K562 (cell line): ENCODE results near the gene CNOT6. TPM values are rescaled to one million over a fixed set of nuclear protein-coding genes. Genes with fewer than 3 reads are reported as not detected.

Experiments
- BCL6 ChIP-seq: fragments of 250-450 bp; sonication (Bioruptor Pico); IDR thresholded peaks from 2 replicates; pipeline ENCODE4 v1.4.0; 2020
- BRD4 ChIP-seq: fragments of 200-600 bp; sonication (generic); IDR thresholded peaks from 2 replicates; pipeline ENCODE4 v1.6.1; 2017; ENCODE audit warnings: inconsistent platforms
- CBX2 ChIP-seq: fragments of 200-600 bp; sonication (generic); IDR thresholded peaks from one replicate; pipeline ENCODE4 v1.6.1; 2012; ENCODE audit warnings: mild to moderate bottlenecking, low read length, inconsistent platforms; ENCODE audit not compliant: insufficient read depth, poor library complexity, severe bottlenecking
- CEBPZ ChIP-seq: fragments of 150-350 bp; IDR thresholded peaks from 2 replicates; pipeline ENCODE4 v1.6.1; 2014; ENCODE audit warnings: low read depth, mild to moderate bottlenecking, low read length, borderline replicate concordance
- DPF2 ChIP-seq: fragments of 450-650 bp; IDR thresholded peaks from 2 replicates; pipeline ENCODE4 v1.6.1; 2016
- HMG20A ChIP-seq: fragments of 450-650 bp; formaldehyde crosslinking; conservative IDR thresholded peaks from 2 replicates; pipeline ENCODE4 v1.4.0; 2020; ENCODE audit warnings: mild to moderate bottlenecking, mixed read lengths
- KDM1A ChIP-seq, 2 experiments: fragments of 450-650 bp; IDR thresholded peaks; 2 replicates each; pipeline ENCODE4 v1.6.1; 2016; ENCODE audit warnings: mild to moderate bottlenecking in 2 of 2
- KLF16 ChIP-seq: IDR thresholded peaks from 2 replicates; pipeline ENCODE4 v1.6.1; 2016; ENCODE audit warnings: antibody characterized with exemption
- NFYB ChIP-seq: IDR thresholded peaks from 2 replicates; pipeline ENCODE4 v1.6.1; 2011; ENCODE audit warnings: mild to moderate bottlenecking, moderate library complexity; ENCODE audit not compliant: insufficient read length; ENCODE audit errors: extremely low read depth
- OTX1 ChIP-seq: fragments of 450-650 bp; formaldehyde crosslinking; IDR thresholded peaks from 2 replicates; pipeline ENCODE4 v1.4.0; 2022; ENCODE audit warnings: mild to moderate bottlenecking
- POLR2AphosphoS2 ChIP-seq: IDR thresholded peaks from 2 replicates; pipeline ENCODE4 v1.6.1; 2012; ENCODE audit warnings: low read length, improper control_type of control experiment
- PURB ChIP-seq: sonication (generic); formaldehyde crosslinking; IDR thresholded peaks from 2 replicates; pipeline ENCODE4 v1.9.0; 2021; ENCODE audit warnings: low read depth, mild to moderate bottlenecking, missing genetic modification reagents
- RBM14 ChIP-seq: fragments of 200-400 bp; formaldehyde crosslinking; IDR thresholded peaks from 2 replicates; pipeline ENCODE4 v1.6.1; 2018; ENCODE audit warnings: low read depth, mild to moderate bottlenecking, low read length, moderate library complexity, borderline replicate concordance; ENCODE audit not compliant: insufficient read depth
- SAFB ChIP-seq: fragments of 200-400 bp; formaldehyde crosslinking; IDR thresholded peaks from 2 replicates; pipeline ENCODE4 v1.6.1; 2017; ENCODE audit warnings: low read depth, low read length, borderline replicate concordance
- SMARCE1 ChIP-seq: fragments of 450-650 bp; IDR thresholded peaks from 2 replicates; pipeline ENCODE4 v1.7.1; 2016; ENCODE audit warnings: mild to moderate bottlenecking
- TEAD1 ChIP-seq, 2 experiments: fragments of 450-650 bp in 1 of 2; sonication (generic) in 1 of 2; formaldehyde crosslinking; IDR thresholded peaks; 2 replicates each; pipeline versions ENCODE4 v1.4.0 to v1.8.0; 2020 to 2022; ENCODE audit warnings: mild to moderate bottlenecking in 2 of 2, missing genetic modification reagents in 1 of 2
- ZBTB12 ChIP-seq: fragments of 250-450 bp; sonication (Bioruptor Pico); IDR thresholded peaks from 2 replicates; pipeline ENCODE4 v1.4.0; 2020
- ZBTB26 ChIP-seq: fragments of 450-650 bp; formaldehyde crosslinking; IDR thresholded peaks from 2 replicates; pipeline ENCODE4 v1.4.0; 2022; ENCODE audit warnings: missing genetic modification characterization
- ZBTB7A ChIP-seq: IDR thresholded peaks from 2 replicates; pipeline ENCODE4 v1.6.1; 2011; ENCODE audit warnings: low read depth, mild to moderate bottlenecking, low read length, moderate library complexity, borderline replicate concordance; ENCODE audit not compliant: control insufficient read depth
- ZMIZ1 ChIP-seq, 2 experiments: fragments of 150-350 bp in 1 of 2; IDR thresholded peaks; 2 replicates each; pipeline ENCODE4 v1.6.1; 2012 to 2016; ENCODE audit warnings: low read depth in 2 of 2, low read length in 2 of 2, mild to moderate bottlenecking in 1 of 2, moderate library complexity in 1 of 2
- ZNF133 ChIP-seq: fragments of 250-450 bp; sonication (Bioruptor Pico); IDR thresholded peaks from 2 replicates; pipeline ENCODE4 v1.4.0; 2020; ENCODE audit warnings: mild to moderate bottlenecking
- polyA plus RNA-seq, 8 experiments: library from polyadenylated mRNA; depleted of rRNA in 4 of 8; stranded (reverse) in 5 of 8; unstranded in 3 of 8; fragments of >200 nt; fragmentation: Nextera tagmentation in 2 of 8; fragmentation: Illumina TruSeq in 1 of 8; extraction: Ambion mirVana in 2 of 8; extraction: Trizol in 1 of 8; gene quantifications; 2 replicates each; pipeline versions ENCODE4 v1.2.1 to v1.2.3, GENCODE V29; 2011 to 2014; ENCODE audit warnings: inconsistent platforms in 1 of 8, missing spikeins in 1 of 8
- total RNA-seq, 7 experiments: library from RNA; depleted of rRNA in 6 of 7; stranded (reverse); fragments of >200 nt in 6 of 7; fragmentation: Illumina TruSeq in 2 of 7; extraction: Trizol in 2 of 7; gene quantifications; 2 replicates each; pipeline versions ENCODE4 v1.2.1 to v1.2.3, GENCODE V29; 2011 to 2021; ENCODE audit warnings: low replicate concordance in 1 of 7

CNOT6 gene
- total and polyA plus RNA-seq, 9 of the 15 experiments (the other 6 are each of a cell fraction or from before 2014, with no cell fraction given): 4.9 to 32.4 (median 14.0) TPM

GRCh38 chr5:180548563-180548962, 54.4 kb downstream of the CNOT6 start (continued):
- TF ChIP-seq BCL6 (CRISPR knock-in tag) (no peak), SAFB (no peak), CEBPZ (no peak), SMARCE1 (peak; percentile 78; the same call in 1 of the 2 replicates), HMG20A (CRISPR knock-in tag) (no peak), RBM14 (no peak), DPF2 (peak; percentile 76), ZBTB12 (CRISPR knock-in tag) (no peak), KDM1A (IDR thresholded peaks at IDR 0.05) (0 out of 4 replicates have a peak, but pooled peaks of 1 of the 2 experiments have one; percentile 4), CBX2 (no peak), TEAD1 (CRISPR knock-in tag; IDR thresholded peaks at IDR 0.05) (no peak), BRD4 (no peak), ZBTB7A (no peak), ZBTB26 (CRISPR knock-in tag) (no peak), ZNF133 (CRISPR knock-in tag) (no peak), KLF16 (no peak), POLR2AphosphoS2 (no peak), PURB (CRISPR knock-in tag) (no peak), ZMIZ1 (IDR thresholded peaks at IDR 0.05; ENCODE audit: low read depth in 2 of 2, low read length in 2 of 2) (no peak), NFYB (no peak), OTX1 (no peak)
